ENCODE measurements around the gene GZMM. TPM values are rescaled to one million over a fixed set of nuclear protein-coding genes. Genes with fewer than 3 reads are reported as not detected.

Gene GZMM
- total RNA-seq, 1 experiment from 2014 or later = 0.59 TPM

- CTCF ChIA-PET = interaction anchor here (1.0 to 3.2 kb wide), 2 partner anchors 20 to 25 kb away, joined by 4 to 23 read pairs; no protein-coding TSS in a partner anchor
Observed at GRCh38 chr19:531009-531752, 12.7 kb upstream of the GZMM start.

More at GRCh38 chr19:531009-531752, 12.7 kb upstream of the GZMM start:
- peak overlapping the region; percentile 96 for H3K27ac ChIP-seq (ENCODE audit: low read depth, low read length)
- H3K4me1 ChIP-seq (ENCODE audit: control insufficient read depth in 1 of 2, insufficient read depth in 2 of 2, low read length in 2 of 2) = peaks cover 23 to 45% of the 10 kb centered on the region in 2 experiments
- ATAC-seq = peak; percentile 79
- peaks cover 6 to 10% of the 10 kb centered on the region in 2 experiments; a peak in 3 of 4 replicates for H3K36me3 ChIP-seq (ENCODE audit: control insufficient read depth in 1 of 2, insufficient read depth in 2 of 2, low read length in 2 of 2)
- TF ChIP-seq SP1 (IDR thresholded peaks at IDR 0.05; ENCODE audit: low read depth) (no peak), ATF3 (IDR thresholded peaks at IDR 0.05) (no peak), MAX (IDR thresholded peaks at IDR 0.05) (peak; percentile 77), ZFX (IDR thresholded peaks at IDR 0.05) (0 out of 2 replicates have a peak, but pooled peaks have one; percentile 32), POLR2A (IDR thresholded peaks at IDR 0.05; ENCODE audit: borderline replicate concordance, extremely low read depth, insufficient read depth, insufficient read length) (peak; percentile 14)
- peak; percentile 54 for DNase-seq (ENCODE audit: low read depth, low spot score)
- RAD21 ChIA-PET (ENCODE audit: low non-redundant PET in 1 of 2, low total read pairs in 2 of 2, uncharacterized antibody in 2 of 2, unreplicated experiment in 2 of 2) = interaction anchor here (0.6 to 0.8 kb wide), 3 partner anchors 20 to 123 kb away, joined by 4 to 5 read pairs (median 4); no protein-coding TSS in a partner anchor
- intact Hi-C loops (cut with micrococcal nuclease) = no loop called here
- H3K4me2 ChIP-seq (ENCODE audit: low read length) = peak overlapping the region; percentile 87
- POLR2A ChIA-PET = interaction anchor here (0.6 to 1.1 kb wide), 6 partner anchors 10 to 230 kb away, joined by 3 to 4 read pairs (median 4); partner anchors contain the start of gene TPGS1
- H3K9me3 ChIP-seq (ENCODE audit: control insufficient read depth in 1 of 2, insufficient read depth in 1 of 2, low read depth in 1 of 2, low read length in 2 of 2) = no peaks in the 10 kb centered on the region; a peak in 1 of 4 replicates
- no peaks in the 10 kb centered on the region for H3K9me2 ChIP-seq (ENCODE audit: insufficient read depth)
- peaks cover 43% of the 10 kb centered on the region for H3K79me2 ChIP-seq (ENCODE audit: insufficient read depth, low read length)
- H4K20me1 ChIP-seq (ENCODE audit: insufficient read depth) = peaks cover 9% of the 10 kb centered on the region; the same call in 1 of the 2 replicates
- H2AFZ ChIP-seq (ENCODE audit: low read depth, low read length, poor library complexity, severe bottlenecking) = no peak overlapping the region
- H3K4me3 ChIP-seq (replicated peaks in 1 of 2; ENCODE audit: low read depth in 1 of 2, low read length in 2 of 2) = peak overlapping the region; percentile 74 to 86
- no peaks in the 10 kb centered on the region for H3K27me3 ChIP-seq (ENCODE audit: insufficient read depth, low read length)
- peak overlapping the region; percentile 82 for H3K9ac ChIP-seq (ENCODE audit: low read length)
- BruUV-seq (replicated peaks) = no TSS peak

Measured in HCT116 (cell line).